GM12878 (cell line): ENCODE results near the gene MAD1L1. TPM values are rescaled to one million over a fixed set of nuclear protein-coding genes. Genes with fewer than 3 reads are reported as not detected.

Experiments
- ATAC-seq: fragments of 200-7000 bp; cut with Tn5 transposase; 3 replicates; pipeline ENCODE4 v1.9.1; 2020; ENCODE audit warnings: mild to moderate bottlenecking, moderate library complexity
- BruUV-seq: library from RNA; stranded (reverse); fragments of 400-500 nt; replicated peaks from 2 replicates; lab custom pipeline; 2021; lab: Mats Ljungman, UMichigan
- CTCF ChIA-PET: fragments of 300-600 bp; sonication (Branson Sonifier 250); formaldehyde crosslinking; extraction: SDS; loops from one replicate; lab custom pipeline; 2021; ENCODE audit warnings: inconsistent platforms; lab: Yijun Ruan, JAX
- POLR2A ChIA-PET: fragments of 350-600 bp; formaldehyde crosslinking; extraction: SDS; loops from one replicate; lab custom pipeline; 2021; ENCODE audit warnings: inconsistent platforms; lab: Charles Lee
- RAD21 ChIA-PET: fragments of 300-600 bp; sonication (Branson Sonifier 250); formaldehyde crosslinking; loops from one replicate; lab custom pipeline; 2023; ENCODE audit warnings: antibody characterized with exemption; ENCODE audit not compliant: unreplicated experiment; lab: Charles Lee
- SMC1A ChIA-PET: fragments of 300-600 bp; sonication (Branson Sonifier 250); formaldehyde crosslinking; loops from one replicate; lab custom pipeline; 2023; ENCODE audit not compliant: unreplicated experiment, uncharacterized antibody; lab: Charles Lee
- DNase-seq: peaks from one replicate; pipeline ENCODE4 v3.0.0-alpha.2; 2011; ENCODE audit warnings: low read depth, low spot score
- FAIRE-seq: peaks from 3 replicates; lab custom pipeline; 2011; peaks lifted over from hg19 to GRCh38; lab: Jason Lieb, UNC
- H2AFZ ChIP-seq: 2 replicates; pipeline ENCODE4 v1.6.0; 2011; ENCODE audit warnings: low read depth, low read length, control low read depth; ENCODE audit not compliant: control insufficient read depth
- H3K27ac ChIP-seq: 2 replicates; pipeline ENCODE4 v1.5.1; 2011; ENCODE audit warnings: control low read depth; ENCODE audit not compliant: control insufficient read depth, insufficient read depth
- H3K27me3 ChIP-seq, 2 experiments: replicated peaks in 1 of 2; 2 replicates each; pipeline versions ENCODE4 v1.6.0 to v1.6.1; 2011; ENCODE audit warnings: low read length in 1 of 2; ENCODE audit not compliant: control insufficient read depth in 2 of 2, insufficient read depth in 2 of 2
- H3K36me3 ChIP-seq, 2 experiments: 2 replicates each; pipeline ENCODE4 v1.5.1; 2011; ENCODE audit warnings: low read length in 1 of 2; ENCODE audit not compliant: control insufficient read depth in 2 of 2, insufficient read depth in 2 of 2
- H3K4me1 ChIP-seq: 2 replicates; pipeline ENCODE4 v1.6.1; 2011; ENCODE audit warnings: mild to moderate bottlenecking, low read length, moderate library complexity, mixed read lengths; ENCODE audit not compliant: control insufficient read depth, insufficient read depth
- H3K4me2 ChIP-seq: 2 replicates; pipeline ENCODE4 v1.6.0; 2011; ENCODE audit warnings: control low read depth; ENCODE audit not compliant: control insufficient read depth, insufficient read depth
- H3K4me3 ChIP-seq: fragments of 200-600 bp; sonication (generic); 2 replicates; pipeline ENCODE4 v1.5.1; 2016
- H3K79me2 ChIP-seq: 2 replicates; pipeline ENCODE4 v1.6.0; 2011; ENCODE audit warnings: low read length; ENCODE audit not compliant: control insufficient read depth, insufficient read depth
- H3K9ac ChIP-seq: 2 replicates; pipeline ENCODE4 v1.8.0; 2011; ENCODE audit warnings: low read length, control low read depth, mixed read lengths; ENCODE audit not compliant: control insufficient read depth, insufficient read depth
- H3K9me3 ChIP-seq: replicated peaks from 3 replicates; pipeline ENCODE4 v1.5.1; 2011; ENCODE audit warnings: mild to moderate bottlenecking, low read length; ENCODE audit not compliant: control insufficient read depth, insufficient read depth
- H4K20me1 ChIP-seq: 2 replicates; pipeline ENCODE4 v1.6.0; 2011; ENCODE audit not compliant: control insufficient read depth, insufficient read depth
- CBX3 ChIP-seq: fragments of 200-600 bp; sonication (generic); IDR thresholded peaks from 2 replicates; pipeline ENCODE4 v1.6.1; 2016; ENCODE audit warnings: low read depth, borderline replicate concordance
- E2F4 ChIP-seq: IDR thresholded peaks from 2 replicates; pipeline ENCODE4 v1.6.1; 2012; ENCODE audit warnings: low read depth, low read length, improper control_type of control experiment
- EZH2 ChIP-seq: IDR thresholded peaks from 2 replicates; pipeline ENCODE4 v1.6.1; 2012; ENCODE audit warnings: low read depth, mild to moderate bottlenecking, control low read depth, inconsistent platforms, low read length, borderline replicate concordance; ENCODE audit not compliant: control insufficient read depth
- LARP7 ChIP-seq: fragments of 450-650 bp; IDR thresholded peaks from 2 replicates; pipeline ENCODE4 v1.6.1; 2017; ENCODE audit warnings: mild to moderate bottlenecking
- POLR2AphosphoS2 ChIP-seq: IDR thresholded peaks from 2 replicates; pipeline ENCODE4 v1.6.1; 2011; ENCODE audit warnings: low read depth, mild to moderate bottlenecking, low read length, improper control_type of control experiment, moderate library complexity
- RCOR1 ChIP-seq: conservative IDR thresholded peaks from 2 replicates; pipeline ENCODE4 v1.6.1; 2012; ENCODE audit warnings: low read depth, low read length, improper control_type of control experiment
- SIN3A ChIP-seq: IDR thresholded peaks from 2 replicates; pipeline ENCODE4 v1.6.1; 2012; ENCODE audit warnings: low read depth, low read length, improper control_type of control experiment
- ZNF207 ChIP-seq: fragments of 450-650 bp; IDR thresholded peaks from 2 replicates; pipeline ENCODE4 v1.6.1; 2014; ENCODE audit warnings: antibody characterized with exemption, mild to moderate bottlenecking, borderline replicate concordance
- ZNF24 ChIP-seq: fragments of 450-650 bp; IDR thresholded peaks from 2 replicates; pipeline ENCODE4 v1.6.1; 2017; ENCODE audit warnings: antibody characterized with exemption, mild to moderate bottlenecking
- ZNF274 ChIP-seq: IDR thresholded peaks from one replicate; pipeline ENCODE4 v1.8.0; 2011; ENCODE audit not compliant: insufficient read length, insufficient read depth
- WGBS: methylation state at CpG from one replicate; pipeline ENCODE4 v1.1.6; 2016; ENCODE audit warnings: low lambda C conversion rate; ENCODE audit not compliant: insufficient replicate concordance, insufficient coverage; ENCODE audit errors: missing lambda C conversion rate; 5-methylcytosine and 5-hydroxymethylcytosine counted together
- in situ Hi-C: fragments of 300-500 bp; cut with MboI; formaldehyde crosslinking; loops from 9 replicates; pipeline ENCODE4 v1.14.3; 2018; ENCODE audit warnings: mixed read lengths
- intact Hi-C: fragments of 100-400 bp; cut with micrococcal nuclease; formaldehyde crosslinking; loops from one replicate; pipeline ENCODE4 v1.14.2; 2022; ENCODE audit not compliant: unreplicated experiment
- polyA plus RNA-seq, 11 experiments: library from polyadenylated mRNA; depleted of rRNA in 4 of 11; unstranded in 6 of 11; stranded (reverse) in 5 of 11; fragments of >200 nt; fragmentation: Nextera tagmentation in 4 of 11; fragmentation: Illumina TruSeq in 1 of 11; extraction: Ambion mirVana in 4 of 11; extraction: Trizol in 1 of 11; gene quantifications; 1 replicate in 1 of 11; 2 replicates in 10 of 11; pipeline versions ENCODE4 v1.2.1 to v1.2.3, GENCODE V29; 2011 to 2016; ENCODE audit warnings: inconsistent platforms in 2 of 11, missing spikeins in 2 of 11, low read depth in 1 of 11
- total RNA-seq, 4 experiments: library from RNA; depleted of rRNA in 3 of 4; stranded (reverse); fragments of >200 nt in 3 of 4; fragmentation: Illumina TruSeq in 1 of 4; extraction: Trizol in 1 of 4; gene quantifications; 2 replicates each; pipeline versions ENCODE4 v1.2.1 to v1.2.3, GENCODE V29; 2013 to 2021
- TF ChIP-seq, protein P1 (sequence below): IDR thresholded peaks from 2 replicates; pipeline ENCODE4 v1.6.1; 2012; ENCODE audit warnings: mild to moderate bottlenecking, low read depth, low read length
- TF ChIP-seq, protein P2 (sequence below): IDR thresholded peaks from 2 replicates; pipeline ENCODE4 v1.6.1; 2011; ENCODE audit warnings: borderline replicate concordance, low read depth, mild to moderate bottlenecking, moderate library complexity, low read length; ENCODE audit not compliant: insufficient read depth, poor library complexity, severe bottlenecking

The MAD1L1 gene
- total and polyA plus RNA-seq, 10 of the 15 experiments (the other 5 are each of a cell fraction or from before 2014, with no cell fraction given), result 2.2 to 76.8 (median 38.3) TPM

DNA sequence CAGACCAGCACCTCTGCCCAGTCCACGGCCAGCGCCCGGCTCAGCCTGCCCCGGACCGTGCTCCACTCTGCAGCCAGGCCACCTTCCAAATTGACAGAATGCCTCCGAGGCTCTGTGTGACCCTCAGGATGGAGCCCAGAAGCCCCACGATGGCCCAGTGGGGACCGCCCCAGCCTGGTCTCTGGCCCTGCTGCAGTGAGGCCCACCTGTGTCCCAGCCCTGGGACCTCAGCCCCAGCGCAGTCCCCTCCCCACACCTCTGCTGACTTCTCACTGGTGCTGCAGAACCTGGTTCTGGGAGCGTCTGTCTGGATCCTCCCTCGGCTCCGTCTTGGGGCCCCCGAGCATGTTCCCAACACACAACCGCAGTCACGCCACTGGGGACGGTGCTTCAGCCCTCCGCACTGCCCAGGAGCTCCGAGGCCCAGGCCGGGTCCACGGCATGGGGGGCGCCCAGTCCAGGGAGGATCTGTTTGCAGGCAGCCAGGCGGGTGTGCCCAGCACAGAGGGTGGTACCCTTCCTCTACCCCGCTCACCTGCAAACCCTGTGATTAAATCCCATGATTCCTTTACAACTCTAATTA, 314.6 kb downstream of the MAD1L1 start (continued):
- TF ChIP-seq, protein P1, sequence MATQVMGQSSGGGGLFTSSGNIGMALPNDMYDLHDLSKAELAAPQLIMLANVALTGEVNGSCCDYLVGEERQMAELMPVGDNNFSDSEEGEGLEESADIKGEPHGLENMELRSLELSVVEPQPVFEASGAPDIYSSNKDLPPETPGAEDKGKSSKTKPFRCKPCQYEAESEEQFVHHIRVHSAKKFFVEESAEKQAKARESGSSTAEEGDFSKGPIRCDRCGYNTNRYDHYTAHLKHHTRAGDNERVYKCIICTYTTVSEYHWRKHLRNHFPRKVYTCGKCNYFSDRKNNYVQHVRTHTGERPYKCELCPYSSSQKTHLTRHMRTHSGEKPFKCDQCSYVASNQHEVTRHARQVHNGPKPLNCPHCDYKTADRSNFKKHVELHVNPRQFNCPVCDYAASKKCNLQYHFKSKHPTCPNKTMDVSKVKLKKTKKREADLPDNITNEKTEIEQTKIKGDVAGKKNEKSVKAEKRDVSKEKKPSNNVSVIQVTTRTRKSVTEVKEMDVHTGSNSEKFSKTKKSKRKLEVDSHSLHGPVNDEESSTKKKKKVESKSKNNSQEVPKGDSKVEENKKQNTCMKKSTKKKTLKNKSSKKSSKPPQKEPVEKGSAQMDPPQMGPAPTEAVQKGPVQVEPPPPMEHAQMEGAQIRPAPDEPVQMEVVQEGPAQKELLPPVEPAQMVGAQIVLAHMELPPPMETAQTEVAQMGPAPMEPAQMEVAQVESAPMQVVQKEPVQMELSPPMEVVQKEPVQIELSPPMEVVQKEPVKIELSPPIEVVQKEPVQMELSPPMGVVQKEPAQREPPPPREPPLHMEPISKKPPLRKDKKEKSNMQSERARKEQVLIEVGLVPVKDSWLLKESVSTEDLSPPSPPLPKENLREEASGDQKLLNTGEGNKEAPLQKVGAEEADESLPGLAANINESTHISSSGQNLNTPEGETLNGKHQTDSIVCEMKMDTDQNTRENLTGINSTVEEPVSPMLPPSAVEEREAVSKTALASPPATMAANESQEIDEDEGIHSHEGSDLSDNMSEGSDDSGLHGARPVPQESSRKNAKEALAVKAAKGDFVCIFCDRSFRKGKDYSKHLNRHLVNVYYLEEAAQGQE, result no peak
- TF ChIP-seq POLR2AphosphoS2, result no peak
- TF ChIP-seq, all 136 proteins: peak for 0

- Histone ChIP-seq H4K20me1 (no peaks in the 10 kb centered on the region), H3K27me3 (no peaks in the 10 kb centered on the region), H3K4me3 (no peak overlapping the region), H3K36me3 (peaks cover 0 to 3% of the 10 kb centered on the region in 2 experiments; a peak in 3 of 4 replicates), H3K4me1 (peaks cover 14% of the 10 kb centered on the region), H3K9me3 (no peaks in the 10 kb centered on the region), H3K79me2 (no peaks in the 10 kb centered on the region), H3K9ac (no peak overlapping the region), H3K27ac (no peak overlapping the region), H2AFZ (no peak overlapping the region), H3K4me2 (no peak overlapping the region)
- intact Hi-C loops (no loop called here), in situ Hi-C loops (no loop called here)
- ChIA-PET CTCF (no interaction called here), SMC1A (no interaction called here), POLR2A (no interaction called here), RAD21 (no interaction called here)
- ATAC-seq, result no peak
- no peak for FAIRE-seq
- no peak for DNase-seq
- BruUV-seq, result no TSS peak
- WGBS, result 94% methylated on average over 30 of the region's 31 CpGs
- no peak for TF ChIP-seq E2F4
- TF ChIP-seq POLR2AphosphoS2, result no peak
- TF ChIP-seq RCOR1, result no peak
- TF ChIP-seq CBX3, result no peak
- no peak for TF ChIP-seq SIN3A
- TF ChIP-seq, protein P2, sequence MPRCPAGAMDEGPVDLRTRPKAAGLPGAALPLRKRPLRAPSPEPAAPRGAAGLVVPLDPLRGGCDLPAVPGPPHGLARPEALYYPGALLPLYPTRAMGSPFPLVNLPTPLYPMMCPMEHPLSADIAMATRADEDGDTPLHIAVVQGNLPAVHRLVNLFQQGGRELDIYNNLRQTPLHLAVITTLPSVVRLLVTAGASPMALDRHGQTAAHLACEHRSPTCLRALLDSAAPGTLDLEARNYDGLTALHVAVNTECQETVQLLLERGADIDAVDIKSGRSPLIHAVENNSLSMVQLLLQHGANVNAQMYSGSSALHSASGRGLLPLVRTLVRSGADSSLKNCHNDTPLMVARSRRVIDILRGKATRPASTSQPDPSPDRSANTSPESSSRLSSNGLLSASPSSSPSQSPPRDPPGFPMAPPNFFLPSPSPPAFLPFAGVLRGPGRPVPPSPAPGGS, result no peak
- no peak for TF ChIP-seq EZH2
- TF ChIP-seq ZNF24, result no peak
- TF ChIP-seq LARP7, result no peak
- TF ChIP-seq ZNF274, result no peak
- TF ChIP-seq ZNF207, result no peak
These were observed 315.3 kb downstream of the MAD1L1 start for GRCh38 chr7:1917221-1918062.
